Fibroblast of mammary gland (primary cell): ENCODE results near the gene P2RX3.
A peak's percentile ranks its signal among the peaks of the same experiment; 100 is the strongest.
"Not testable (repeated sequence)": the region's sequence is repeated elsewhere in the genome, so short reads cannot be mapped to it uniquely, and the experiment has no call there.

Source experiments
- DNase-seq: peaks from one replicate; pipeline ENCODE4 v3.0.0-alpha.2; 2010; ENCODE audit warnings: low read depth
- H3K4me3 ChIP-seq: 2 replicates; pipeline ENCODE4 v1.5.1; 2011; ENCODE audit warnings: low read depth, mild to moderate bottlenecking, low read length, moderate library complexity; ENCODE audit not compliant: control insufficient read depth
- CTCF ChIP-seq: conservative IDR thresholded peaks from 2 replicates; pipeline ENCODE4 v1.5.1; 2011; ENCODE audit warnings: low read depth, low read length, inconsistent platforms; ENCODE audit not compliant: control insufficient read depth, insufficient read depth

The P2RX3 gene

GRCh38 chr11:57338142-57338541 is at the start of gene P2RX3:
Gene P2RX3, plus strand, starts transcription at chr11:57338352. Its CDS starts 199 bp downstream, at chr11:57338551.
- H3K4me3 ChIP-seq = no peak within 1 kb of the TSS
- DNase-seq = no peak
- TF ChIP-seq CTCF = no peak

GRCh38 chr11:57288771-57289579 is 49.2 kb upstream of the P2RX3 start:
- H3K4me3 ChIP-seq = no peak overlapping the region
- peak; percentile 96 for DNase-seq
- no peak for TF ChIP-seq CTCF

- TF ChIP-seq CTCF = no peak
- DNase-seq = peak; percentile 68
- no peak overlapping the region for H3K4me3 ChIP-seq
Measured at GRCh38 chr11:57290288-57290687, 47.9 kb upstream of the P2RX3 start.

- no peak overlapping the region for H3K4me3 ChIP-seq
- peak; percentile 59 for DNase-seq
- no peak for TF ChIP-seq CTCF
Measured at GRCh38 chr11:57294225-57295131, 43.7 kb upstream of the P2RX3 start.

- not testable (repeated sequence) for H3K4me3 ChIP-seq
Measured at GRCh38 chr11:57296205-57296604, 41.9 kb upstream of the P2RX3 start.

GRCh38 chr11:57297221-57297620 is 40.9 kb upstream of the P2RX3 start:
- no peak overlapping the region for H3K4me3 ChIP-seq
- DNase-seq = no peak
- no peak for TF ChIP-seq CTCF

More at GRCh38 chr11:57296205-57296604, 41.9 kb upstream of the P2RX3 start:
- DNase-seq = not testable (repeated sequence)
